ENCODE measurements around the gene TPPP.
"Not testable (repeated sequence)": the region's sequence is repeated elsewhere in the genome, so short reads cannot be mapped to it uniquely, and the experiment has no call there.

TPPP gene

DNA sequence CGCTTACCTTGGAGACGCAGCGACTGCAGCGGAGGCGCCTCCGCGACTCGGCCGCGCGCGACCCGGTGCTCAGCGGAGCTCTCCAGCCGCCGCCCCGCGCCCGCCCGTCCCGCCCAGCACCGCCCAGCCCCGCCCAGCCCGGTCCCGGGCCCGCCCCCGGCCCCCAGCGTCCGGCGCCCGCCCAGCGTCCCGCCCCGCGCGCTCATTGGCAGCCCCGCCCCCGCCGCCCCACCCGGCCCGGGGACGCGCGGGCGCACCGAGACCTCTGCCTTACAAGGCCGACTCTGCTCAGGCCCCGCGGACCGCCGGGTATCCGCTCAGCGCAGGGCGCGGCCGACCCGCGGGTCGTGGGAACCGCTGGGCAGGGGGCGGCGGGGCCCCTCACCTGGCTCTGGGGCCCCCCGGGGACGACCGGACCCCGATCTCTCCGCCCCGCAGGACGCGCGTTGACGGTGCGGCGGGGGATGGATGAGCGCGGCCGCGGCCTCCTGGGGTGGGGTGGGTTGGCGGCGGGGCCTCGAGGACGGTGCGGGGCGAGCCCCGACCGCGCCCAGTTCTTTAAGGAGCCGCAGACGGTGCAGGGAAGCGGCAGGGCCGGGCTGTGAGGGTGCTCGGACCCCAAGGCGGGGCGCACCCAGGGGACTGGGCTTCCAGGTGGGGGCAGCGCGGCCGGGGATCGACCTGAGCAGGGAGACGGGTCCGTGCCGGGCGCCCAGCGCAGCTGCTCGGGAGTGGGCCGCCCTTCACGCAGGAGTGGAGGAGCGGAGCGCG lies at the start of gene TPPP:
TPPP (minus strand) TSS at position 82 of the 771 bp plus-strand sequence. CDS start 15,292 bp downstream, outside the sequence.
- in situ Hi-C loops (cut with MboI; ENCODE audit: low pct_unique_long_range_greater_than_20kb, low sequenced_read_pairs); DNase-seq: not testable (repeated sequence)

DNA sequence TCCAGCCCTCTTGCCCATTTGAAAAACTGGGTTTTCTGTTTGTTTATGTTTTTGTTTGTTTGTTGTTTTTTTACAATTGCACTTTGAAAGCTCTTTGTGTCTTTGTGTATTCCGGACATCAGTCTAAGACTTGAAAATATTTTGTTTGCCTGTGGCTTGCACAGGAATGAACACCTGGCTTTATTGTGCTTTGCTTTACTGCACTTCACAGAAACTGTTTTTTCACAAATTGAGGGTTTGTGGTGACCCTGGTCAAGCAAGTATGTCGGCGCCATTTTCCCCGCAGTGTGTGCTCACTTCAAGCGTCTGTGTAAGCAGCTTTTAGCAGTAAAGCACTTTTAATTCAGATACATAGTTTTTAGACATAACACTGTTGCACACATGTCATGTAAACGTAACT lies 49.1 kb upstream of the TPPP start:
- DNase-seq; in situ Hi-C loops (cut with MboI; ENCODE audit: low pct_unique_long_range_greater_than_20kb, low sequenced_read_pairs): not testable (repeated sequence)

DNA sequence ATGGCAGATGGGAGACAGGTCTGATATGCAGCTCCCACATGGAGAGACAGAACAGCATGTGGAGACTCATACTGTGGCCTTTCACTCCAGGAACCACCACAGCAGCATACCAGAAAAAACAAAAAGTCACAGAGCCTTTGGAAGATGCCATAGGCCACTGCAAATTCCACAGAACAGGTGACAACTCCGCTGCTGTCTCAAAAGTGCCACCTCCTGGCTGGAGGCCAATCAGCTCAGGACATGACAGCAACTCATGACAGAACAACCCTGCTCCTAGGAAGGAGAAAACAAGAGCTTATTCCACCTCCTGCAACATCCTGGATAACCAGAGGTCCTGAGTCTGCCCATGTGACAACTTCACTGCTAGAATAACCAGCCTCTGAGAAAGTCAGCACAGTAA lies 41.0 kb upstream of the TPPP start:
- DNase-seq; in situ Hi-C loops (cut with MboI; ENCODE audit: low pct_unique_long_range_greater_than_20kb, low sequenced_read_pairs): not testable (repeated sequence)

DNA sequence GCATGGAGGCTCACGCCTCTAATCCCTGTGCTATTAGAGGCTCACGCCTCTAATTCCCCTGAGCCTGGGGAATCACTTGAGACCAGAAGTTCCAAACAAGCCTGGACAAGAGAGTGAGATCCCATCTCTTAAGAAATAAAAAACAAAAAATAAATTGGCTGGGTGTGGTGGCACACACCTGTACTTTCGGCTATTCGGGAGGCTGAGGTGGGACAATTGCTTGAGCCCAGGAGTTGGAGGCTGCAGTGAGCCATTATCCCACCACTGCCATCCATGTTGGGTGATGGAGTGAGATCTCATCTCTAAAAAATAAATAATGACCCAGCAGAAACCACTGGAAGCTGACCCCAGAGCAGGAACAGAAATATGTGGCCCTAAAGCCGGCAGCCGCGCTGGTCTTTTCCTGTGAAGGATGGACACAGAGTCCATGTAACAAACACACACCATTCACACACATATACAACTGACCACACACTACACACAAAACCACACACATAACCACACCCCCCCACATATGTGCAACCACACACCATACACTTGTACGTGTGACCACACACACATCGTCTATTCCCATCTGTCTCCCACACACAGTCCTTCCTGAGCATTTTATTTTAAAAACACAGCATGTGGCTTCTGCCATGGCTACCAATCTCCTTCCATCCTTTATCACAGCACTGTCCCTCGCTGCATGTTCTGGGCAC lies 39.8 kb upstream of the TPPP start:
- in situ Hi-C loops (cut with MboI; ENCODE audit: low pct_unique_long_range_greater_than_20kb, low sequenced_read_pairs); DNase-seq: not testable (repeated sequence)

DNA sequence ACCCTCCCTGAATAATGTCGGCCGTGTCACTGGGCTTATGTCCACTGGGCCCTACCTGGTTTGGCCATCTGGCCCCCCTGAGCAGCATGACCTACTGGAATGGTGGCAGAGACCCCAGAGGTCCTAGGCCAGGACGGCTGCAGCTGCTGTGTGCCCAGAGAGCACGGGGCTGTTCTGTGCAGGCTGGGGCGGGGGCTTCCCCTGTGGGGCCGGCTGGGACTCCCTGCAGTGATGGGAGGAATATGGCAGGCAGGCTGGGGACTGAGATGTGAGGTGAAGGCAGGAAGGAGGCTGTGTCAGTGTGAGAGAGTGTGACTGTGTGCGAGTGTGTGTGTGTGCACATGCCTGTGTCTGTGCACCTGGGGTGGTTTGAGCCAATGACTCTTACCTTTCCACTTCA lies 36.1 kb upstream of the TPPP start:
- DNase-seq; in situ Hi-C loops (cut with MboI; ENCODE audit: low pct_unique_long_range_greater_than_20kb, low sequenced_read_pairs): not testable (repeated sequence)

DNA sequence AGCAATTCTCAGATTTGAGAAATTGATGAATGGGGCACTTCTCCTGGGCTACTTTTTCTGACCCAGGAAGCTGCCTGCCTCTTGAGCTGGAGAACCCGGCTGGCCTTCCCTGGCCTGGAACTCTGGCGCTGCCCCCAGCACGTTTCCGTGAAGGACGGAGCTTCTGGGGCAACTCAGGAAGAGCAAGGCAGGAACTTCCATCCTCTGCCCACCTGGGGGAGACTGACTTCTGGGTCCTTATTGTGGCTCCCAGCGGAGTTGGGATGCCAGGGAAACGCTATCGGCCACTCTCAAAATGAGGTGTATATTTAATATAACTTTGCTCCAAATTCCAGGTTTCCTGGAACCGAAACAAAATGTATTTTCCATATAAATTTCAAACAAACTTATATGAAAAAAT lies 33.9 kb upstream of the TPPP start:
- DNase-seq; in situ Hi-C loops (cut with MboI; ENCODE audit: low pct_unique_long_range_greater_than_20kb, low sequenced_read_pairs): not testable (repeated sequence)

DNA sequence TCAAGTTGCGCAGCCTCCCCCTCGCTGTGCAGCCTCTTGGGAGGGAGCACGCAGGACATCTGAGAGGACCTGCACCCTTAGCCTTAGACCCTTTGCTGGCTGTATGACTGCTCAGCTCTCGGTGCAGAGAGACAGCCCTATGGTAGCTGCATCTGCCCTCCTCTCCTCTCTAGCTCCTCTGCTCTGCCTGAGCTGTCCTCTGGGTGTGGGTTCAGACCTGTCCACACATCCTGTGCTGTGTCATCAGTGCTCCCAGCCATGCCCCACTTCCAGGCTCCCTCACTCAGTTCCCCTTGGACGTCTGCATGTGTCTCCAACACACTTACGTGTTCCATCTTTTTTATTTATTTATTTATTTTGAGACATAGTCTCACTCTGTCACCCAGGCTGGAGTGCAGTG lies 30.7 kb upstream of the TPPP start:
- in situ Hi-C loops (cut with MboI; ENCODE audit: low pct_unique_long_range_greater_than_20kb, low sequenced_read_pairs); DNase-seq: not testable (repeated sequence)

DNA sequence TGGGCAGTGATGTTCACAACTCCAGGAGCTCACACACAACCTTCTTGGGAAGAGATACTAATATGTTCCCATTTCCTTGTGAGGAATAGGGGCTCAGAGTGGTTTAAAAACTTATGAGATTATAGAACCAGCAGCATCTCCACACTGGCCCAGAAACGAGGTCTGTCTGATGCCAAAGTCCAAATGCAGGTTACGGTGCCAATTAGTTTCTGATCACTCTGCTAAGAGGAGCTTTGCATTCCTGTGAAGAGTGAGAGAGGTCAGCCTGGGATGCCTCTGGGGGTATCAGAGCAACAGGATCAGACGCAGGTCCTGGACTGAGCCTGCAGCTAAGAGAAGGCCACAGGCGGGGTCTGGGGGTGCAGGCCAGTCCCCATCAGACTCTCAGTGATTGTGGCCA lies 30.2 kb upstream of the TPPP start:
- in situ Hi-C loops (cut with MboI; ENCODE audit: low pct_unique_long_range_greater_than_20kb, low sequenced_read_pairs) = not testable (repeated sequence)

DNA sequence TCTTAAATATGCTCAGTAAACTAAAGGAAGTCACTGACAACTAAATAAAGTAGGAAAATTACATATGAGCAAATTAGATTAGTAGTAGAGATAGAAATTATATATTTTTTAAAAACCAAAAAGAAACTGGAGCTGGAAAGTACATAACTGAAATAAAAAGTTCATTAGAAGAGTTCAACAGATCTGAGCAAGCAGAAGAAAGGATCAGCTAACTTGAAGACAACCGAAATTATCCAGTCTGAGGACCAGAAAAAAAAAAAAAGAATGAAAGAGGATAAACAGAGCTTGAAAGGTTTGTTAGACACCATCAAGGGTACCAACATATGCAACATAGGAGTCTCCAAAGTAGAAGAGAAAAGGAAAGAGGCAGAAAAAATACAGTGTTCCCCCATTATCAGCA lies 26.2 kb upstream of the TPPP start:
- DNase-seq; in situ Hi-C loops (cut with MboI; ENCODE audit: low pct_unique_long_range_greater_than_20kb, low sequenced_read_pairs): not testable (repeated sequence)

More for the DNA sequence above, 30.2 kb upstream of the TPPP start:
- not testable (repeated sequence) for DNase-seq

DNA sequence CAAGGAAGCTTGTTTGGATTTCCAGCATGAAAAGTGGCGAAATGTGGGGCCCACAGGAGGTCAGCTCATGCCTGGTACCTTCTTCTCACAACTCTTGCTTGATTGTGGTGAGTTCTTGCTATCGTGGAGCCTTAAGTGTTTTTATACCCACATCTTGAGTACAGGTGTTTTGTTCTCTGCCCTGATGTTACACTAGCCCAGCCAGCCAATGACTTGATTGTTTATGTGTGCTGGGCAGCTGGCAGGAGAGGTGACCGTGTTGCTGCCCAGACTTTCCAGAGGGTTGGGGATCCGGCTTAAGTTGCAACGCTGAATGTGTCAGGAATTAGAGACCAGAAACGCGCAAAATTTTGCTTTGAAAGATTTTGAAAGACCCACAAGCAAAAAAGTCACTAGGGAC lies 24.0 kb upstream of the TPPP start:
- in situ Hi-C loops (cut with MboI; ENCODE audit: low pct_unique_long_range_greater_than_20kb, low sequenced_read_pairs) = no loop called here
- DNase-seq = no peak

DNA sequence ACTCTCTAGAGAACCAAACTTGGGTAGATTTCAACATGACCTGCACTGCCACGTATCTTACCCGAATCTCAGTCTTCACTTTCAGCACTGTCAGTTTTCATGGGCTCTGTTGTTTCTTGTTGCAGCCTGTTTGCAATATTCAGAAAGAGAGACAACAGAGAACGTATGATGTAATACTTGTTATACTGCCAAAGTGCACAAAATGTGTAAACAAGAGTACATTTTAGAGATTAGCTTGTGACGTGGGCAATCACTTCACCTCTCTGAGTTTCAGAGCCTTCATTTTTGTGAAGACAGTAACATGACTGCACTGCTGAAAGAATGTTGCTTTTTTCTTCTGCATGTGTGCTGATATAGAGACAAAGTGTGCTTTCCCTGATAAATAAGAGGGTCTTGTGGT lies 23.6 kb upstream of the TPPP start:
- DNase-seq; in situ Hi-C loops (cut with MboI; ENCODE audit: low pct_unique_long_range_greater_than_20kb, low sequenced_read_pairs): not testable (repeated sequence)

DNA sequence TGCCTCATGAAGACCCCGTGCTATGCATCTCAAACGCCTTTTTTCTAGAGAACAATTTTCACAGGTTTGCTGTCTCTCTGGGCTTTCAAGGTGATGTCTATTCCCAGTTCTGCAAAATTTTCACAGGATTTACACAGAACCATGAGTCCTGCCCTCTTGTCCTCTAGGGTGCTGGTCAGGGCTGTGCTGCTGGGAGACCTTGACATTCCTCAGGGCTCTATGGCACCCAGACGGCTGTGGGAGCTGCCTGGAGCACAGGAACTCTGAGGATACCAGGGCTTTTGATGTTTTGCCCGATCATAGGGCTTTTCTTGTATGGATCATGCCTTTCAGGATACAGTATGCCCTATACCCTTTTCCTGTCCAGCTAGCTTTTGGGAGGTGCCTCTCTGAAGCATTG lies 22.5 kb upstream of the TPPP start:
- in situ Hi-C loops (cut with MboI; ENCODE audit: low pct_unique_long_range_greater_than_20kb, low sequenced_read_pairs); DNase-seq: not testable (repeated sequence)

DNA sequence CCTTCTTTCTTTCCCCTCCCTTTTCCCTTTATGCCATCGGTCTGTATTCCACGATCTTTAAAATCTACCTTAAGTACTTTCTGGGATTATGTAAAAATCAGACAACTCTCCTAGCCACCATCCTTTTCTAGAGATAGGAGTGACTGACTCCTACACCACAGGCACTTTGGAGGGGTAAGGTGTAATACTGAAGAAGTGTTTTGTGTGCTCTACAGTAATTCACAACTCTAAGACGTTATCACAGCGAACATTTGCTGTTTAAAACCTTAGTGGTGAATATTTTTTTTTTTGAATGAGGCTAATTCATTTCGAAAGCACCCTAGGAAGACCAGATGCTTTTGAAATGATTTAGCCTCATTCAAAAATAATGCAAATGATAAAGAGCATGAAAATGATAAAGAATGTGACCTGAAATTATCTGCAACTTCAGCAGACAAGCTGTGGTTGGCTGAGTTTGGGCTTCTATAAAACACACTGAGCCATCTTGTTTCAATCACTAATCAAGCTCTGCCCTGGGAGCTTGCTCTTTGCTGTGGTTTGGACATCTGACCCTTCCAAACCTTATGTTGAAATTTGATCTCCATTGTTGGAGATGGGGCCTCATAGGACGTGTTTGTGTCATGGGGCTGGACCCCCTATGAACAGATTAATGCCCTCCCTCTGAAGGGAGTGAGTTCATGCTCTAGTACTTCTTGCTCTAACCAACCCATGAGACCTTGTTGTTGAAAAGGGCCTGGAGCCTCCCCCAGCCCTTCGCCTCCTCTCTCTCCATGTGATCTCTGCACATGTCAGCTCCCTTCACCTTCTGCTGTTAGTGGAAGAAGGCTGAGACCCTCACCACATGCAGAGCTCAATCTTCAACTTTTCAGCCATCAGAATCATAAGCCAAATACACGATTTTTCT lies 21.3 kb upstream of the TPPP start:
- DNase-seq; in situ Hi-C loops (cut with MboI; ENCODE audit: low pct_unique_long_range_greater_than_20kb, low sequenced_read_pairs): not testable (repeated sequence)

DNA sequence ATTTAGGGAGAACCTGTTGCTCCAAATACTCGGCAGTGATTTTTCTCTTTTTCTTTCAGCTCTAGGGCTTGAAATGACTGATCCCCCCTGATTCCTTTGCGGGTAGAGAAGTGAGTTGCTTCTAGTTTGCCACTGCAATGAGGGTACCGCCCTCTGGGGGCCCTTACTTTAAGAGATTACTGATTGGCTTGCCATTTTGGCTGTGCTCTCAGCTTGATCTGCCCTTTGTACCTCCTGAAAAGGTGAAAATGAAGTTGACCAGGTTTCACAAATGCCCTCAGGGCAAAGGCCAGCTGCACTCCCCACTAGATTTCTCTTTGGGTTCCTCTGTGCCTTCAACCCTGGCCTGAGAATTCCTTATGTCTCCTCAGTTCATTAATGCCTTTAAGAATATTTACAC lies 20.5 kb upstream of the TPPP start:
- in situ Hi-C loops (cut with MboI; ENCODE audit: low pct_unique_long_range_greater_than_20kb, low sequenced_read_pairs) = not testable (repeated sequence)

DNA sequence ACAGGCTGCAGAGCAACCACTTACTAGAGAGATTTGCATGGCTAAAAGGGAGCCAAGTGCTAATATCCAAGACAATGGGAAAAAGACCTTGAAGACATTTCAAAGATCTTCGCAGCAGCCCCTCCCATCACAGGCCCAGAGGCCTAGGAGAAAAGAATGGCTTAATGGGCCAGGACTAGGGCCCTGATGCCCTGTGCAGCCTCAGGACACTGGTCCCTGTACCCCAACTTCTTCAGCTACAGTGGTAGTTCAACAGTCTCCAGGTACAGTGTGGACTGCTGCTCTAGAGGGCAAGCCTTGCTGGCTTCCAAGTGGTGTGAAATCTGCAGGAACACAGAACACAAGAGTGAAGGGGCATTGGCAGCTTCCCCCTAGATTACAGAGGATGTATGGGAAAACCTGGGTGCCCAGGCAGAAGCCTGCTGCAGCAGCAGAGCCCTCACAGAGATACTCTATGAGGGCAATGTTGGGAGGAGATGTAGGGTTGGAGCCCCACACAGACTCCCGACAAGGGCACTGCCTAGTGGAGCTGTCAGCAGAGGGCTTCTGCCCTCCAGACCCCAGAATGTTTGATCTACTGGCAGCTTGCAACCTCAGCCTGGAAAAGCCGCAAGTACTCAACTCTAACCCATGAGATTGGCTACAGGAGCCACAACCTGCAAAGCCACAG lies 15.8 kb upstream of the TPPP start:
- DNase-seq; in situ Hi-C loops (cut with MboI; ENCODE audit: low pct_unique_long_range_greater_than_20kb, low sequenced_read_pairs): not testable (repeated sequence)

More for the DNA sequence above, 20.5 kb upstream of the TPPP start:
- not testable (repeated sequence) for DNase-seq

DNA sequence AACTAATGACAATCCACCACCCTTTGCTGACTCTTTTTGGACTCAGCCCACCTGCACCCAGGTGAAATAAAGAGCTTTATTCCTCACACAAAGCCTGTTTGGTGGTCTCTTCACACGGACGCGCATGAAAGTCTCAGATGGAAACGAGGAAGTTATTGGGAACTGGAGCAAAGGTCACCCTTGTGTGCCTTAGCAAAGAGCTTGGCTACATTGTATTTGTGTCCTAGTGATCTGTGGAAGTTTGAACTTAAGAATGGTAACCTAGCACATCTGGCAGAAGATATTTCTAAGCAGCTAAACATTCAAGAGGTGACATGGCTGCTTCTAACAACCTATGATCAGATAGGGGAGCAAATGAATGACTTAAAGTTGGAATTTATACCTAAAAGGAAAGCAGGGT lies 15.2 kb upstream of the TPPP start:
- in situ Hi-C loops (cut with MboI; ENCODE audit: low pct_unique_long_range_greater_than_20kb, low sequenced_read_pairs); DNase-seq: not testable (repeated sequence)

DNA sequence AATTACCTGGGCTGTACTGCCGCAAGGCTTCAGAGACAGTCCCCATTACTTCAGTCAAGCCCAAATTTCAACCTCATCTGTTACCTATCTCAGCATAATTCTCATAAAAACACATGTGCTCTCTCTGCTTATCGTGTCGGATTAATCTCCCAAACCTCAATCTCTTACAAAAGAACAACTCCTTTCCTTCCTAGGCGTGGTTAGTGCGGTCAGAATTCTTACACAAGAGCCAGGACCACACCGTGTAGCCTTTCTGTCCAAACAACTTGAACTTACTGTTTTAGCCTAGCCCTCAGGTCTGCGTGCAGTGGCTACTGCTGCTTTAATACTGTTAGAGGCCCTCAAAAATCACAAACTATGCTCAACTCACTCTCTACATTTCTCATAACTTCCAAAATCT lies 13.0 kb upstream of the TPPP start:
- in situ Hi-C loops (cut with MboI; ENCODE audit: low pct_unique_long_range_greater_than_20kb, low sequenced_read_pairs) = not testable (repeated sequence)
- peak; percentile 64 for DNase-seq

DNA sequence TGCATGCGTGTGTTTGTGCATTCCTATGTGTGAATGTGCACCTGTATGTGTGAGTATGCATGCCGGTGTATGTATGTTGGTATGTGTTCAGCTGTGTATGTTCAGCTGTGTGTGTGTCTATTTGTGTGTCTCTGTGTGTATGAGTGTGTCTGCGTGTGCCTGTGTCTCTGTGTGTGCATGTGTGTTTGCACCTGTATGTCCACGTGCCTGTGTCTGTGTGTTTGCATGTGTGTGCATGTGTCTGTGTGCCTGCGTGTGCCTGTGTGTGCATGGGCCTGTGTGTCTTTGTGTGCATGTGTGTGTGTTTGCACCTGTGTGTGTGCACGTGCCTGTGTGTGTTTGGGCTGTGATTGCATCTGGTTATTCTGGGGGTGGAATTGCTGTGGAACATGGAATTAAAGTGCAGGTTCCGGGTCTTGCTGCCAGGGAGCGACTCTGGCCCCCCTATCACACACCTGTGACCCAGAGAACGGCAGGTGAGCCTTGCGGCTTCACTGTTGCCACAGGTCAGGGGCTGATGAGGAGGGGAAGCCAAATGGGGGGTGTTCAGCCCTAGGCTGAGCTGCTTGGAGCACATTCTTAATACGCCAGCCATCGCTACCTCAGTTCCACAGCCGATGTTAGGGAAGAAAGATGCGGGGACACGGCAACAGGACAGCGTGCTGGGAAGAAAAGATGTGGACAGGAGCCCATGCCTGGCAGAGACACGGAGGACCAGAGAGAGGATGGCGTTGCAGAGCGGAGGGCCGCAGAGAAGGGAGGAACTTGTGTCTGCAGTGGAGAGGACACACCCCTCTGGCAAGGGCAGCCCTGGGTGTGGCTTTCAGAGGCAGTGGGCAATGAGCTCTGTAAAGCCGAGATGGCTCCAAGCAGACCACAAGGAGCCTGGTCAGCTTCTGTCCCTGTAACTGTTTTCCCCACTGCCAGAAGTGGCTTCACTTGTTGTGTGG lies 3.9 kb upstream of the TPPP start:
- DNase-seq; in situ Hi-C loops (cut with MboI; ENCODE audit: low pct_unique_long_range_greater_than_20kb, low sequenced_read_pairs): not testable (repeated sequence)

Measured in KBM-7 (cell line).